ENCODE data around the gene PDILT.
"Not testable (repeated sequence)": the region's sequence is repeated elsewhere in the genome, so short reads cannot be mapped to it uniquely, and the experiment has no call there.

PDILT gene

GRCh38 chr16:20329392-20330138, 75.0 kb downstream of the PDILT start:
- no peaks in the 10 kb centered on the region for H3K4me1 ChIP-seq (ENCODE audit: control insufficient read depth, insufficient read depth, low read length)
- no peaks in the 10 kb centered on the region for H3K36me3 ChIP-seq (ENCODE audit: insufficient read depth, low read length)
- no peaks in the 10 kb centered on the region for H3K9me3 ChIP-seq (replicated peaks; ENCODE audit: low read length)
- H3K9ac ChIP-seq (ENCODE audit: low read depth, low read length), result no peak overlapping the region
- H3K4me2 ChIP-seq (ENCODE audit: low read length), result no peak overlapping the region
- H3K4me3 ChIP-seq (ENCODE audit: low read length), result no peak overlapping the region
- no peaks in the 10 kb centered on the region for H3K27me3 ChIP-seq (ENCODE audit: control insufficient read depth, insufficient read depth, low read length)

- no peaks in the 10 kb centered on the region for H3K9me3 ChIP-seq (replicated peaks; ENCODE audit: low read length)
- no peak within 1 kb of the TSS for H3K9ac ChIP-seq (ENCODE audit: low read depth, low read length)
- H3K27me3 ChIP-seq (ENCODE audit: control insufficient read depth, insufficient read depth, low read length), result no peaks in the 10 kb centered on the region
- H3K4me2 ChIP-seq (ENCODE audit: low read length), result no peak within 1 kb of the TSS
- H3K4me3 ChIP-seq (ENCODE audit: low read length), result no peak within 1 kb of the TSS
- no peaks in the 10 kb centered on the region for H3K4me1 ChIP-seq (ENCODE audit: control insufficient read depth, insufficient read depth, low read length)
- no peaks in the 10 kb centered on the region for H3K36me3 ChIP-seq (ENCODE audit: insufficient read depth, low read length)
These were observed 77.0 kb downstream of the PDILT start, which contains the start of gene GP2 for GRCh38 chr16:20327444-20328041. GP2 (minus strand) TSS chr16:20327513; CDS start chr16:20326431, 1,082 bp downstream.

GRCh38 chr16:20326321-20326720, 78.2 kb downstream of the PDILT start:
- Histone ChIP-seq H3K9ac (ENCODE audit: low read depth, low read length) (no peak overlapping the region), H3K4me1 (ENCODE audit: control insufficient read depth, insufficient read depth, low read length) (no peaks in the 10 kb centered on the region), H3K4me2 (ENCODE audit: low read length) (no peak overlapping the region), H3K27me3 (ENCODE audit: control insufficient read depth, insufficient read depth, low read length) (no peaks in the 10 kb centered on the region), H3K36me3 (ENCODE audit: insufficient read depth, low read length) (no peaks in the 10 kb centered on the region), H3K9me3 (replicated peaks; ENCODE audit: low read length) (no peaks in the 10 kb centered on the region), H3K4me3 (ENCODE audit: low read length) (no peak overlapping the region)

GRCh38 chr16:20325005-20325404, 79.5 kb downstream of the PDILT start:
- Histone ChIP-seq H3K4me3 (ENCODE audit: low read length) (no peak overlapping the region), H3K4me2 (ENCODE audit: low read length) (no peak overlapping the region), H3K36me3 (ENCODE audit: insufficient read depth, low read length) (no peaks in the 10 kb centered on the region), H3K9ac (ENCODE audit: low read depth, low read length) (no peak overlapping the region), H3K4me1 (ENCODE audit: control insufficient read depth, insufficient read depth, low read length) (no peaks in the 10 kb centered on the region), H3K27me3 (ENCODE audit: control insufficient read depth, insufficient read depth, low read length) (no peaks in the 10 kb centered on the region), H3K9me3 (replicated peaks; ENCODE audit: low read length) (no peaks in the 10 kb centered on the region)

GRCh38 chr16:20323591-20324117, 80.9 kb downstream of the PDILT start:
- no peaks in the 10 kb centered on the region for H3K27me3 ChIP-seq (ENCODE audit: control insufficient read depth, insufficient read depth, low read length)
- H3K9me3 ChIP-seq (replicated peaks; ENCODE audit: low read length), result no peaks in the 10 kb centered on the region

GRCh38 chr16:20322696-20323095, 81.8 kb downstream of the PDILT start:
- Histone ChIP-seq H3K4me2 (ENCODE audit: low read length) (no peak overlapping the region), H3K4me3 (ENCODE audit: low read length) (no peak overlapping the region), H3K9me3 (replicated peaks; ENCODE audit: low read length) (no peaks in the 10 kb centered on the region), H3K4me1 (ENCODE audit: control insufficient read depth, insufficient read depth, low read length) (no peaks in the 10 kb centered on the region), H3K27me3 (ENCODE audit: control insufficient read depth, insufficient read depth, low read length) (no peaks in the 10 kb centered on the region), H3K9ac (ENCODE audit: low read depth, low read length) (no peak overlapping the region), H3K36me3 (ENCODE audit: insufficient read depth, low read length) (no peaks in the 10 kb centered on the region)

More at GRCh38 chr16:20323591-20324117, 80.9 kb downstream of the PDILT start:
- H3K4me3 ChIP-seq (ENCODE audit: low read length), result no peak overlapping the region
- H3K36me3 ChIP-seq (ENCODE audit: insufficient read depth, low read length), result no peaks in the 10 kb centered on the region
- H3K4me2 ChIP-seq (ENCODE audit: low read length), result no peak overlapping the region
- H3K9ac ChIP-seq (ENCODE audit: low read depth, low read length), result no peak overlapping the region
- no peaks in the 10 kb centered on the region for H3K4me1 ChIP-seq (ENCODE audit: control insufficient read depth, insufficient read depth, low read length)

GRCh38 chr16:20321671-20322070, 82.9 kb downstream of the PDILT start:
- no peak overlapping the region for H3K9ac ChIP-seq (ENCODE audit: low read depth, low read length)
- no peaks in the 10 kb centered on the region for H3K36me3 ChIP-seq (ENCODE audit: insufficient read depth, low read length)
- H3K4me3 ChIP-seq (ENCODE audit: low read length), result no peak overlapping the region
- no peak overlapping the region for H3K4me2 ChIP-seq (ENCODE audit: low read length)
- H3K9me3 ChIP-seq (replicated peaks; ENCODE audit: low read length), result no peaks in the 10 kb centered on the region
- H3K4me1 ChIP-seq (ENCODE audit: control insufficient read depth, insufficient read depth, low read length), result no peaks in the 10 kb centered on the region
- no peaks in the 10 kb centered on the region for H3K27me3 ChIP-seq (ENCODE audit: control insufficient read depth, insufficient read depth, low read length)

GRCh38 chr16:20321051-20321450, 83.5 kb downstream of the PDILT start:
- not testable (repeated sequence) for H3K27me3 ChIP-seq (ENCODE audit: control insufficient read depth, insufficient read depth, low read length); H3K9me3 ChIP-seq (replicated peaks; ENCODE audit: low read length); H3K36me3 ChIP-seq (ENCODE audit: insufficient read depth, low read length); H3K4me3 ChIP-seq (ENCODE audit: low read length); H3K4me1 ChIP-seq (ENCODE audit: control insufficient read depth, insufficient read depth, low read length); H3K4me2 ChIP-seq (ENCODE audit: low read length); H3K9ac ChIP-seq (ENCODE audit: low read depth, low read length)

GRCh38 chr16:20320592-20320991, 83.9 kb downstream of the PDILT start:
- Histone ChIP-seq H3K4me1 (ENCODE audit: control insufficient read depth, insufficient read depth, low read length) (no peaks in the 10 kb centered on the region), H3K9me3 (replicated peaks; ENCODE audit: low read length) (no peaks in the 10 kb centered on the region), H3K27me3 (ENCODE audit: control insufficient read depth, insufficient read depth, low read length) (no peaks in the 10 kb centered on the region), H3K4me3 (ENCODE audit: low read length) (no peak overlapping the region), H3K9ac (ENCODE audit: low read depth, low read length) (no peak overlapping the region), H3K36me3 (ENCODE audit: insufficient read depth, low read length) (no peaks in the 10 kb centered on the region), H3K4me2 (ENCODE audit: low read length) (no peak overlapping the region)

GRCh38 chr16:20320178-20320577, 84.4 kb downstream of the PDILT start:
- Histone ChIP-seq H3K27me3 (ENCODE audit: control insufficient read depth, insufficient read depth, low read length) (no peaks in the 10 kb centered on the region), H3K9me3 (replicated peaks; ENCODE audit: low read length) (no peaks in the 10 kb centered on the region), H3K9ac (ENCODE audit: low read depth, low read length) (no peak overlapping the region), H3K4me1 (ENCODE audit: control insufficient read depth, insufficient read depth, low read length) (no peaks in the 10 kb centered on the region), H3K4me3 (ENCODE audit: low read length) (no peak overlapping the region), H3K4me2 (ENCODE audit: low read length) (no peak overlapping the region), H3K36me3 (ENCODE audit: insufficient read depth, low read length) (no peaks in the 10 kb centered on the region)

GRCh38 chr16:20319406-20319805, 85.1 kb downstream of the PDILT start:
- Histone ChIP-seq H3K4me3 (ENCODE audit: low read length) (no peak overlapping the region), H3K36me3 (ENCODE audit: insufficient read depth, low read length) (no peaks in the 10 kb centered on the region), H3K4me1 (ENCODE audit: control insufficient read depth, insufficient read depth, low read length) (no peaks in the 10 kb centered on the region), H3K4me2 (ENCODE audit: low read length) (no peak overlapping the region), H3K9me3 (replicated peaks; ENCODE audit: low read length) (no peaks in the 10 kb centered on the region), H3K9ac (ENCODE audit: low read depth, low read length) (no peak overlapping the region), H3K27me3 (ENCODE audit: control insufficient read depth, insufficient read depth, low read length) (no peaks in the 10 kb centered on the region)

GRCh38 chr16:20318437-20318836, 86.1 kb downstream of the PDILT start:
- Histone ChIP-seq H3K9ac (ENCODE audit: low read depth, low read length) (no peak overlapping the region), H3K27me3 (ENCODE audit: control insufficient read depth, insufficient read depth, low read length) (no peaks in the 10 kb centered on the region)

More at GRCh38 chr16:20318437-20318836, 86.1 kb downstream of the PDILT start:
- Histone ChIP-seq H3K4me3 (ENCODE audit: low read length) (no peak overlapping the region), H3K9me3 (replicated peaks; ENCODE audit: low read length) (no peaks in the 10 kb centered on the region), H3K4me1 (ENCODE audit: control insufficient read depth, insufficient read depth, low read length) (no peaks in the 10 kb centered on the region), H3K36me3 (ENCODE audit: insufficient read depth, low read length) (no peaks in the 10 kb centered on the region), H3K4me2 (ENCODE audit: low read length) (no peak overlapping the region)

All from skeletal muscle satellite cell (primary cell).